ENCODE measurements around the gene FRRS1L.

DNA sequence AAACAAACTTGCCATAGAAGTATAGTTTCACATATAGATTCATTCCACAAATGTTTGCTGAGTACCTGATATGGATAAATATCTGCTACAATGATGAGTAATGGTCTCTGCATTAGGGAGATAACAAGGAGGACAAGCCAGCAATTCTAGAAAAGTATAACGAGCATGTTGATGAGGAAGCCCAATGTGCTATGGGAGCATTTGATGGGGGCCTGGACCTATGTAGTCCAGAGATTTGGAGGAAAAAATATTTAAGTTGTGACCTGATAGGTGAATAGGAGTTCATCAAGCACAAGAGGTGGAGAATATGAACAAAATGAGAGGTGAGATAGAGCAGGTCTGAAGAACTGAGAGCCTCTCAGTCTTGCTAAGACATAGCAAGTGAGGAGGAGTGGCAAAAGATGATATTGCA, 32.9 kb downstream of the FRRS1L start:
- TF ChIP-seq ZNF565 (CRISPR knock-in tag; conservative IDR thresholded peaks at IDR 0.05; ENCODE audit: low read depth) (no peak), ZFP30 (CRISPR knock-in tag; IDR thresholded peaks at IDR 0.05) (no peak)
- TF ChIP-seq, protein P1, sequence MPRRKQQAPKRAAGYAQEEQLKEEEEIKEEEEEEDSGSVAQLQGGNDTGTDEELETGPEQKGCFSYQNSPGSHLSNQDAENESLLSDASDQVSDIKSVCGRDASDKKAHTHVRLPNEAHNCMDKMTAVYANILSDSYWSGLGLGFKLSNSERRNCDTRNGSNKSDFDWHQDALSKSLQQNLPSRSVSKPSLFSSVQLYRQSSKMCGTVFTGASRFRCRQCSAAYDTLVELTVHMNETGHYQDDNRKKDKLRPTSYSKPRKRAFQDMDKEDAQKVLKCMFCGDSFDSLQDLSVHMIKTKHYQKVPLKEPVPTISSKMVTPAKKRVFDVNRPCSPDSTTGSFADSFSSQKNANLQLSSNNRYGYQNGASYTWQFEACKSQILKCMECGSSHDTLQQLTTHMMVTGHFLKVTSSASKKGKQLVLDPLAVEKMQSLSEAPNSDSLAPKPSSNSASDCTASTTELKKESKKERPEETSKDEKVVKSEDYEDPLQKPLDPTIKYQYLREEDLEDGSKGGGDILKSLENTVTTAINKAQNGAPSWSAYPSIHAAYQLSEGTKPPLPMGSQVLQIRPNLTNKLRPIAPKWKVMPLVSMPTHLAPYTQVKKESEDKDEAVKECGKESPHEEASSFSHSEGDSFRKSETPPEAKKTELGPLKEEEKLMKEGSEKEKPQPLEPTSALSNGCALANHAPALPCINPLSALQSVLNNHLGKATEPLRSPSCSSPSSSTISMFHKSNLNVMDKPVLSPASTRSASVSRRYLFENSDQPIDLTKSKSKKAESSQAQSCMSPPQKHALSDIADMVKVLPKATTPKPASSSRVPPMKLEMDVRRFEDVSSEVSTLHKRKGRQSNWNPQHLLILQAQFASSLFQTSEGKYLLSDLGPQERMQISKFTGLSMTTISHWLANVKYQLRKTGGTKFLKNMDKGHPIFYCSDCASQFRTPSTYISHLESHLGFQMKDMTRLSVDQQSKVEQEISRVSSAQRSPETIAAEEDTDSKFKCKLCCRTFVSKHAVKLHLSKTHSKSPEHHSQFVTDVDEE (CRISPR knock-in tag; IDR thresholded peaks at IDR 0.05) = no peak

Data from SK-N-SH treated with all-trans-retinoic acid at 6 μM for 48 hours (cell line).